ENCODE measurements around the gene SUN2.

The SUN2 gene

GRCh38 chr22:38753948-38754750 is 1.6 kb downstream of the SUN2 start:
- DNase-seq: no peak

GRCh38 chr22:38751422-38752346 is 4.1 kb downstream of the SUN2 start:
- DNase-seq: peak; percentile 83

- no peak for DNase-seq
Measured at GRCh38 chr22:38751066-38751421, 4.8 kb downstream of the SUN2 start.

GRCh38 chr22:38750638-38751037 is 5.2 kb downstream of the SUN2 start:
- no peak for DNase-seq

- no peak for DNase-seq
Measured at GRCh38 chr22:38750104-38750503, 5.7 kb downstream of the SUN2 start.

GRCh38 chr22:38748487-38749136 is 7.2 kb downstream of the SUN2 start:
- no peak for DNase-seq

GRCh38 chr22:38745676-38746460 is 9.9 kb downstream of the SUN2 start:
- no peak for DNase-seq

- DNase-seq: no peak
Measured at GRCh38 chr22:38744981-38745380, 10.8 kb downstream of the SUN2 start.

- DNase-seq: no peak
Measured at GRCh38 chr22:38742176-38742942, 13.4 kb downstream of the SUN2 start.

GRCh38 chr22:38741576-38741975 is 14.2 kb downstream of the SUN2 start:
- no peak for DNase-seq

GRCh38 chr22:38741166-38741565 is 14.6 kb downstream of the SUN2 start:
- no peak for DNase-seq

GRCh38 chr22:38740754-38741153 is 15.0 kb downstream of the SUN2 start:
- DNase-seq: no peak

- no peak for DNase-seq
Measured at GRCh38 chr22:38740116-38740723, 15.6 kb downstream of the SUN2 start.

GRCh38 chr22:38739300-38740055 is 16.3 kb downstream of the SUN2 start:
- no peak for DNase-seq

GRCh38 chr22:38738475-38739070 is 17.2 kb downstream of the SUN2 start:
- no peak for DNase-seq

GRCh38 chr22:38737302-38738060 is 18.3 kb downstream of the SUN2 start:
- DNase-seq: no peak

GRCh38 chr22:38736257-38736570 is 19.6 kb downstream of the SUN2 start:
- no peak for DNase-seq

- no peak for DNase-seq
Measured at GRCh38 chr22:38735465-38736256, 20.1 kb downstream of the SUN2 start.

GRCh38 chr22:38735126-38735464 is 20.7 kb downstream of the SUN2 start:
- no peak for DNase-seq

Measured in CD4-positive, alpha-beta T cell treated with Interleukin-12 subunit alpha and Interleukin-12 subunit beta, for 1 hour (primary cell).